Activated effector memory CD4-positive, alpha-beta T cell treated with anti-CD3 and anti-CD28 coated beads, Interleukin-2, amount 50 U/mL, for 16 hours (primary cell): ENCODE results near the gene ANAPC5.
"Not testable (repeated sequence)": the region's sequence is repeated elsewhere in the genome, so short reads cannot be mapped to it uniquely, and the experiment has no call there.

Experiments
- DNase-seq: peaks from one replicate; pipeline ENCODE4 v3.0.0-alpha.2; 2020

ANAPC5 gene, protein sequence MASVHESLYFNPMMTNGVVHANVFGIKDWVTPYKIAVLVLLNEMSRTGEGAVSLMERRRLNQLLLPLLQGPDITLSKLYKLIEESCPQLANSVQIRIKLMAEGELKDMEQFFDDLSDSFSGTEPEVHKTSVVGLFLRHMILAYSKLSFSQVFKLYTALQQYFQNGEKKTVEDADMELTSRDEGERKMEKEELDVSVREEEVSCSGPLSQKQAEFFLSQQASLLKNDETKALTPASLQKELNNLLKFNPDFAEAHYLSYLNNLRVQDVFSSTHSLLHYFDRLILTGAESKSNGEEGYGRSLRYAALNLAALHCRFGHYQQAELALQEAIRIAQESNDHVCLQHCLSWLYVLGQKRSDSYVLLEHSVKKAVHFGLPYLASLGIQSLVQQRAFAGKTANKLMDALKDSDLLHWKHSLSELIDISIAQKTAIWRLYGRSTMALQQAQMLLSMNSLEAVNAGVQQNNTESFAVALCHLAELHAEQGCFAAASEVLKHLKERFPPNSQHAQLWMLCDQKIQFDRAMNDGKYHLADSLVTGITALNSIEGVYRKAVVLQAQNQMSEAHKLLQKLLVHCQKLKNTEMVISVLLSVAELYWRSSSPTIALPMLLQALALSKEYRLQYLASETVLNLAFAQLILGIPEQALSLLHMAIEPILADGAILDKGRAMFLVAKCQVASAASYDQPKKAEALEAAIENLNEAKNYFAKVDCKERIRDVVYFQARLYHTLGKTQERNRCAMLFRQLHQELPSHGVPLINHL

DNA sequence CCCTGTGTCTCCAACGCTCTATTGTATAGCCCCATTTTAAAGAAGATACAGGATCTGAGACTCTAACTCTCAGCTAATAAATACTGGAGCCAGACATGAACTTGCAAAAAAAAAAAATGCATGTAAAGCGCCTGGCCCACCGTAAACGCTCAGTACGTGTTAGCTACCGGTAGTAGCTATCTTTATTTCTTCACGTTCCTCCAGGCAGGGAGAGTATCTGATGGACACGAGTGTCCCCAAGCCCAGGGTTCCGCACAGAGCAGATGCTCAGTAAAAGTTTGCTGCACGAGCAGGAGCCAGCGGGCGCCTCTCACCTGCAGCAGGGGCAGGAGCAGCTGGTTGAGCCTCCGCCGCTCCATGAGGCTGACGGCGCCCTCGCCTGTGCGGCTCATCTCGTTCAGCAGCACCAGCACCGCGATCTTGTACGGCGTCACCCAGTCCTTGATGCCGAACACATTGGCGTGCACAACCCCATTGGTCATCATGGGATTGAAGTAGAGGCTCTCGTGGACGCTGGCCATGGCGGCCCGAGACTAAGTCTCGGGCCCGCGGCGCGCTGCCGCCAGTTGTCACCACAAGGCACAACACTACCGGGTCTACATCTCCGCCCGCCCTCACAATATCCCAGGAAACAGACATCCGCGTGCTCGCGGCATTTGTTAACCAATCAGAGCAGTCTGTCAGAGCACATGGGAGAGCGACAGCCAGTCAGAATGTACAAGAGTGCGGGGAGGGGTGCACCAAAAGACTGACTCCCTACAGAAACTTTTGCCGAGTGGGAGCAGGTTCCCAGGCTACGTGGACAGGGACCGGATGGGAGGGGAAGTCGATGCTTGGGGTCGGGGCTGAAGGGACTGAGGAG, at the start of gene ANAPC5:
Gene ANAPC5, minus strand, starts transcription at position 592 of the 862 bp plus-strand sequence. Its CDS starts 71 bp downstream, at position 521.
- peak; percentile 96 for DNase-seq

DNA sequence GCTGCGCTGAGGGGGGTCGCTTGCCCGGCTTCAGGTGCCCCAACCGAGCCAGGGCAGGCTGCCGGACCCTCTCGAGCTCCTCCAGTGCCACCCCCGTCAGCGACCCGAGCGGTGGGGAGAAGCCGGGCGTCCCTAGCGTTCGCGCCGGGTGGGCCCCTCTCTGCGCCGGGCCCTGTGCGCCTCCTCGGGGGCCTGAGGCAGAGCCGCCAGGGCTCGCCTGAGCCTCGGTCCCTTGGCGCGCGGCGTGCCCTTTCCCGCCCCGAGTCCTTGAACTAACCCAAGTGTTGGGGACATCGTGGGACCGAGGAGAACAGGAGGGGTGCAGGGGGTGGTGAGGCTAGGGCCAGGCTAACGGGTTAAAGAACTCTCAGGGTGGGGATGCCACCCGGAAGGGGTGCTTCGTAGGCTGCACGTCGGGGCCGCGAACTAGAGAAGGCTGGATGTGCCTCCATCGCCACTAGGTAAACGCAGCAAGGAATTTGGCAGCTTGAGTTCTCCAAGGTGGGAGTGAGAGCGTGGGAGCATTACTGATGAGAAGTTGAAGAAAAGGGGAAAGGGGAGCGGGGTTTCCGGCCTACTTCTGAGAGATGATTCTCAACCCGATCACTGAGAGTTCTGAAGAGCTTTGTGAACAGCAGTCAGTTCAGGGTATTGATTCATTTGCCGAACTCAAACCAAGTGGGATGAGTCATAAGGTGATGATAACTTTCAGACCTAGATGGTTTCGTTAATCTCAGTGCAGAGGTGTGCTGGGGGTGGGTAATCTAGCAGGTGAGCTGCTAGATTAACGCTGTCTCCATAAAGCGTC, 48.3 kb upstream of the ANAPC5 start:
- DNase-seq = peak; percentile 85

DNA sequence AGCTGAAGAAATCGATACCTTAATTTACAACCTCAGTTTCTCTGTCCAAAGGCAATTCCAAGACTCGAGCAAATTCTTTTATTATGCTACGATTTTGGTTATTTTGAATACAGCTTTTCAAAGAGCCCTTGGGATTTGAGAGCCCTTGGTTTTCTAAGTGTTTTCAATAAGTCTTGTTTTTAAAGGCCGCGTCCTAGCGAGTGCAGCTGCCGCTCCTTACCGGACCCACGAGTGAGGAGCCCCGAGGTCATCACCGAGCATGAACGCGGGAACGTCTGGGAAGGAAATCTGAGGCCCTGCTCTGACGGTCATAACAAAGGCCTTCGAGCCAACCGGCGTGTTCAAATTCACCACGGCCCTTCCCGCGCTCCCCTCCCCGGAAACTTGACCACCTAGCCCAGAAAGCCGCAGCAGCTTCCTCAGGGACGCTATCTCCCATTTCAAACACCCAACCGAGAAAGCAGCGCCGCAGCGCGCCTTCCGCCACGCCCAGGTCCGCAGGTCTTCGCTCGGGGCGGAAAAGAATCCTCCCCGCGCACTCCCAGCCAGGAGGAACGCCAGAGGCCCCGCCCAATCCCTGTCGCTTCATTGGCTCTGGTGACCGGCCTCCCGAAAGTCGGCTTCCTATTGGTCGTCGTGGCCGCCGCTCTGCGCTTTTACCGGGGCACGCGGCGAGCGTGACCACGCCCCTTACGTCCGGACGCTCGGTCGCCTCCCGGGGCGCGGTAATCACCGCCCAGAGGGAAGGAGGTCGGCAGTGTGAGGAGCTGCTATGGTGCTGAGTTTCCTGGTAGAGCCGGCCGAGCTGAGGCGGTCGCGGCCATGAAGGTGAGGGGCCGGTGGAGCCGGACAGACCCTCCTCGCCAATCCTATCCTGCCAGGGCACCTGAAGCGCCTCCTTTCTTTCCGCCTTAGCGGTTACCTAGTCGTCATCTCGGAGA, 47.5 kb upstream of the ANAPC5 start, which contains the start of gene RNF34:
Gene RNF34, plus strand, starts transcription at position 728 of the 941 bp plus-strand sequence. Its CDS starts 95 bp downstream, at position 823.
- peak; percentile 99 for DNase-seq

DNA sequence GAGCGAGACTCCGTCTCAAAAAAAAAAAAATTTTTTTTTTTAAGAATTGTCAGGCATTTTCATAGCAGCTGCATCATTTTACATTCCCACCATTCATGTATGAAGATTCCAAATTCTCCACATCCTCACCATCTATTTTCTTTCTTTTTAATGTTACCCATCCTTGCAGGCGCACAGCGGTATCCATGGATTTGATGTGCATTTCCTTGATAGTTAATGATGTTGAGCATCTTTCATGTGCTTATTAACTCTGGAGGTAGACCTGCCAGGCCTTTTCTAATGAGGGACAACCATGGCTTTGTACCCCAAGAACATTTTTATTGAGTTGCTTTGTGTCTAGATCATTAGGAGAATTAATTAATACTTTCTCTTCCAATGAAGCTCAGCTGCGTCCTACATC, 46.1 kb upstream of the ANAPC5 start:
- DNase-seq = no peak

DNA sequence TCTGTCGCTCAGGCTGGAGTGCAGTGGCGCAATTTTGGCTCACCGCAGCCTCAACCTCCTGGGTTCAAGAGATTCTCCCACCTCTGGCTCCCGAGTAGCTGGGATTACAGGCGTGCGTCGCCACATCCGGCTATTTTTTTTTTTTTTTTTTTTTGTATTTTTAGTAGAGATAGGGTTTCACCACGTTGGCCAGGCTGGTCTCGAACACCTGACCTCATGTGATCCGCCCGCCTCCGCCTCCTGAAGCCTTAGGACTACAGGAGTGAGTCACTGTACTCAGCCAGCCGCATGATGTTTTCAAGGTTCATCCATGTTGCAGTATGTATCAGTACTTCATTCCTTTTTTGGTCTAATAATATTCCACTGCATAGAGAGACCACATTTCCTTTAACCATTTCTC, 45.3 kb upstream of the ANAPC5 start:
- DNase-seq = no peak

DNA sequence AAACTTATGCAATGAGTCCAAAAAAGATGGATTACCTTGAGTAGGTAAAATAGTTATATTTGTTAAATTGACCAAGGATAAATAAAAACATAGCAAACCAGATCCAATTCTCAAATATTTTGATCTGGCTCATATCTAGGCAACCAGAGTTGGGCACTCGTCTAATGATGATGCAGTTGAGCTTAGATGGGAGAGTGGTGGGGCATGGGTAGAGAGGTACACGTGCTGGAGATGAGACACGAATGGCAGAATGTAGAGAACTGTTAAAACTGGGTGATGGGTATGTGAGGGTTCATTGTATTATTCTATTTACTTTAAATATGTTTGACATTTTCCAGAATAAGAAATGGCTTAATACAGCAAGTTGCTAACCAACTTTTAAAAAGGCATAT, 40.1 kb upstream of the ANAPC5 start:
- DNase-seq = no peak

DNA sequence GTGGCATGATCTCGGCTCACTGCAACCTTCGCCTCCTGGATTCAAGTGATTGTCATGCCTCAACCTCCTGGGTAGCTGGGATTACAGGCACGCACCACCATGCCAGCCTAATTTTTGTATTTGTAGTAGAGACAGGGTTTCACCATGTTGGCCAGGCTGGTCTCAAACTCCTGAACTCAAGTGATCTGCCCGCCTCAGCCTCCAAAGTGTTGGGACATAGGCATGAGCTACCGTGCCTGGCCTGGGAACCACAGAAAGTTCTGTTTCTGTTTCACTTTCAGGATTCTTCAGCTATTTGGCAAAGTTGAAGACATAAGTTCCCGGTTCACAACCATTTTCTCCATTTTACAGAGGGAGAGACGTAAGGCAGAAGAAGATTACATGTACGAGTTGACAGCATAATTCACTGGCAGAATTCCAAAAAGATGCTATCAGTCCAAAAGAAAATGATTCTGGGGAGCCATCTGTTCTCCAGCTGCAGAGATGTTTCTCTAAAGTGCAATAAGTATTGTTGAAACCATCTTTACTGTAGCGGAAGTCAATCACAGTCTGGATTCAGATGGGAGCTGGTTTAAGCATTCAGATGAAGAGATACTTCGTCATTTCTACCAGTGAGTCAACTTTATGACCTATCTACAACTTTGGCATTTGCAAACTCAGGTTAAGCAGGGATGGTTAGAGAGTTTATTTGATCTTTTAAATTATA, 39.6 kb upstream of the ANAPC5 start:
- peak; percentile 70 for DNase-seq

DNA sequence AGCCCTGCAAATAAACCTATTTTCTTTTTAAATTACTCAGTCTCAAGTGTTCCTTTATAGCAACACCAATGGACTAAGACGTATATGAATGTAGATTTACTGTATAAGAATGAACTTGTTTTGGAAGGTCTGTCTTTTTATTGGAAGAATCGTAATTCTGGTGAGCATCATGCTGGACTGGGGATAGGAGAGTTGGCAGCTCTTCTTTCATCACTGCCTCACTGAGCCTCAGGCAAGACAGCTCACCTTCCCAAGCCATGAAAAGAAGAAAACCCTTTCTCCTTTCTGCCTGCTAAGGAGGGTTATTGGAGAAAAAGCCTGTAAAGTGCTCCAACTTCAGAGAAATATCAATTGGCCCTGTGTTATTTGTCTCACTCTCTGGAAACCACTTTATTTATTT, 38.6 kb upstream of the ANAPC5 start:
- no peak for DNase-seq

DNA sequence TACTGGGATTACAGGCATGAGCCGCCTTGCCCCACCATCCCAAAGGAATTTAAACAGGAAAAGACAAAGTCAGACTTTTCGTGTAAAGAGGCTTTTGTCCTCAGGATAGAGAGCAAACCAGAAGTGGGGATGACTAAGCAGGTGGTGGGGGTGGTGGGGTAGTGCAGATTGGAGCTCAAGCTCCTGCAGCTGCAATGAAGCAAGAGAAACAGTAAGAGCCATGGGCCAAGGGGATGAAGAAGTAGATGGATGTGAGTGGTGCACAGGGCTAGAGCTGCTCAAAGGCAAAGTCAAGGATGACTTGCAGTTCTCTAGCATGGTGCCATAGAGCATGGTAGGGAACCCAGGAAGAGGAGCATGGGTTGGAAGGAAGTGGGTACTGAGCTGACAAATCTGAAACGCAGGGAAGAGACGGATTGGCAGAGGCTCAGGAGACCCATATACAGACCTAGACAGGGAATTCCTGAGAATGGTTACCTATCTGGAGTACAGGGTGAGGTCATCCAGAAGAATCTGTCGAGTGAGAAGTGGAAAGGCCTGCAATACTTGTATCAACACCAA, 36.3 kb upstream of the ANAPC5 start:
- no peak for DNase-seq

DNA sequence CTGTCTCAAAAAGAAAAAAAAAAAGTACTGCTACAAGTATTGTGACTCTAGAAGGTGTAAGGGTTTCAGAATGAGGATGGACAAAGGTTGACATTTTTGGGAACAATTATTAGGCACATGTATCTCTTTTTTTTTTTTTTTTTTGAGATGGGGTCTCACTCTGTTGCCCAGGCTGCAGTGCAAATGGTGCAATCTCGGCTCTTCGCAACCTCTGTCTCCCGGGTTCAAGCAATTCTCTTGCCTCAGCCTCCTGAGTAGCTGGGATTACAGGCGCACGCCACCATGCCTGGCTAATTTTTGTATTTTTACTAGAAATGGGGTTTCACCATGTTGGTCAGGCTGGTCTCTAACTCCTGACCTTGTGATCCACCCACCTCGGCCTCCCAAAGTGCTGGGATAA, 32.7 kb upstream of the ANAPC5 start:
- DNase-seq = not testable (repeated sequence)

DNA sequence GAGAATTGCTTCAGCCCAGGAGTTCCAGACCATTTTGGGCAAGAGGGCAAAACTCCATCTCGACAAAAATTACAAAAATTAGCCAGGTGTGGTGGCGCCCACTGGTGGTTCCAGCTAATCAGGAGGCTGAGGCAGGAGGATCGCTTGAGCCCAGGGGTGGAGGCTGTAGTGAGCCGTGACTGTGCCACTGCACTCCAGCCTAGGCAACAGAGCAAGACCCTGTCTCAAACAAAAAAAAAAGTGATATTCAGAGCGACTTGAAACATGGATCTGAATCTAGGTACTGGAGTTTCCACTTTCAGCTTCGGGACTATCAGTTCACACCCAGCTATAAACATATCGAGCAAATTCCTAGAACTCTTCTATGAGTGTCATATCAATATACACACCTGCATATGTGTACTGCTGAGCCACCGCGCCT, 31.4 kb upstream of the ANAPC5 start:
- no peak for DNase-seq

DNA sequence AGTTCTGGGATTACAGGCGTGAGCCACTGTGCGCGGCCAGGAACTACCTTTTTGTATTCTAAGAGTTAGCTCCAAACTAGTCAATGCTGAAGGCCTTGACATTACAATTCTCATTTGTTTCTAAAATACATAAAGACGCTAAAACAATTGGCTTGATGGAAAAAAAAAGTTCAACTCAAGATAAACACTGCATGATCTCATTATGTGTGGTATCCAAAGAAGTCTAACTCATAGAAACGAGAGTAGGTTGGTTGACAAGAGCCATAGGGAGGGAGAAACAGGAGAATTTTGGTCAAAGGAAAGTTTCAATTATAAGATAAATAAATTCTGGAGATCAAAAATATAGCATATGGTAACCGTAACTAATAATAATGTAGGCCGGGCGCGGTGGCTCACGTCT, 27.7 kb upstream of the ANAPC5 start:
- no peak for DNase-seq

DNA sequence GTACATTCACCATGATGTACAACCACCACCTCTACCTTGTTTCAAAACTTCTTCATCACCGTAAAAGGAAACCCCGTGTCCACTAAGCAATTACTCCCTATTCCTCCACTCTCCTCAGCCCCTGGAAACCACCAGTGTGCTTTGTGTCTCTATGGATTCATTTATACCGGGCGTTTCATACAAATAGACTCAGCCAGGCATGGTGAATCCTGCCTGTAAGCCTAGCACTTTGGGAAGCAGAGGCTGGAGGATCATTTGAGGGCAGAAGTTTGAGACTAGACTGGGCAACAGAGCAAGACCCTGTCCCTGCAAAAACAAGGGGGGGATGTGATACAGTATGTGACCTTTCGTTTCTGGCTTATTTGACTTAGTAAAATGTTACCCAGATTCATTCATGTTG, 26.5 kb upstream of the ANAPC5 start:
- no peak for DNase-seq

DNA sequence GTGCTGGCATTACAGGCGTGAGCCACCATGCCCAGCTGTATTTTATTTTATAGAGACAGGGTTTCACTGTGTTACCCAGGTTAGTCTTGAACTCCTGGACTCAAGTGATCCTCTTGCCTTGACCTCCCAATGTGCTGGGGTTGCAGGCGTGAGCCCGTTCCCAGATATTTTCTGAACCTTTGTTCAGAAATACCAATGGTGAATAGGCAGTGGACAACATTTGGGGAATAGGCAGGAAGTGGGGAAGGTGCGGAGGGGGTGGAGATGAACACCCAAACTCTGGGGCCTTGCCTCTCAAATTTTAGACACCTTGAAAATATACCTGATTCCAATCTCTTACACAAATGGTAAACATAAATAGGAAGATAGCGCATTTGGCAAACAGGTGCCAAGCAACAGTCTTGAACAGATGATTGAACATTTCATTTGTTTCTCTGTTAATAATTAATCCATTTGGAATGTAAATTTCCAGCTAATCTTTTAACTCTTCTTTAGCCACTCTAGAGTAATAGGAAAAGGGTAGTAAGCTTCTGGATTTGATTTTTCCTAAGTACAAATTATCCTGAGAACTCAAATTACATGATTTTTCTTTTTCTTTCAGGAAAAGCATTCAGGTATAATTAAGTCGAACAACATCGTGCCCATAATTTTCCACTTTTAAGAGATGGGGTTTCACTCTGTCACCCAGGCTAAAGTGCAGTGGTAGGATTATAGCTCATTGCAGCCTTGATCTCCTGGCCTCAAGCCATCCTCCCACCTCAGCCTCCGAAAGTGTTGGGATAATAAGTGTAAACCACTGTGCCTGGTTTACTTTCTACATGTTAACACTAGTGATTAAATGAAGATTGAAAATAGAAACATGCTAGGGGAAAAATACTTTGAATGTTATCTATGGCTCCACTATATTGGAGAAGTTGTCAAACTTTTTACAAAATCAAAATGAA, 24.8 kb upstream of the ANAPC5 start:
- no peak for DNase-seq

DNA sequence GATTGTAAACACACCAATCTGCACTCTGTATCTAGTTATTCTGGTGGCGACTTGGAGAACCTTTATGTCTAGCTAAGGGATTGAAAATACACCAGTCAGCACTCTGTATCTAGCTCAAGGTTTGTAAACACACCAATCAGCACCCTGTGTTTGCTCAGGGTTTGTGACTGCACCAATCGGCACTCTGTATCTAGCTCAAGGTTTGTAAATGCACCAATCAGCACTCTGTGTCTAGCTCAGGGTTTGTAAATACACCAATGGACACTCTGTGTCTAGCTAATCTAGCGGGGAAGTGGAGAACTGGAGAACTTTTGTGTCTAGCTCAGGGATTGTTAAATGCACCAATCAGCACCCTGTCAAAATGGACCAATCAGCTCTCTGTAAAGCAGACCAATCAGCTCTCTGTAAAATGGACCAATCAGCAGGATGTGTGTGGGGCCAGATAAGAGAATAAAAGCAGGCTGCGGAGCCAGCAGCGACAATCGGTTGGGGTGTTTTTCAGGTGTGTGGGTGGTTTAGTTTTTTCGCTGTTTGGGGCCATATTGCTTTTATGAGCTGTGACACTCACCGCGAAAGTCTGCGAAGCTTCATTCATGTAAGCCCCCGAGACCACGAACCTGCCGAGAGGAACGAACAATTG, 22.9 kb upstream of the ANAPC5 start:
- DNase-seq = not testable (repeated sequence)

DNA sequence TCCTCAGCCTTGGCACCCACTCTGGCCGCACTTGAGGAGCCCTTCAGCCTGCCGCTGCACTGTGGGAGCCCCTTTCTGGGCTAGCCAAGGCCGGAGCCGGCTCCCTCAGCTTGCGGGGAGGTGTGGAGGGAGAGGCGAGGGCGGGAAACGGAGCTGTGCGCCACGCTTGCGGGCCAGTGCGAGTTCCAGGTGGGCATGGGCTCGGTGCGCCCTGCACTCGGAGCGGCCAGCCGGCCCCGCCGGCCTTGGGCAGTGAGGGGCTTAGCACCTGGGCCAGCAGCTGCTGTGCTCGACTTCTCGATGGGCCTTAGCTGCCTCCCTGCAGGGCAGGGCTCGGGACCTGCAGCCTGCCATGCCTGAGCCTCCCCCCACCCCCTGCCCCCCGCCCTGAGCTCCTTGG, 22.1 kb upstream of the ANAPC5 start:
- not testable (repeated sequence) for DNase-seq

DNA sequence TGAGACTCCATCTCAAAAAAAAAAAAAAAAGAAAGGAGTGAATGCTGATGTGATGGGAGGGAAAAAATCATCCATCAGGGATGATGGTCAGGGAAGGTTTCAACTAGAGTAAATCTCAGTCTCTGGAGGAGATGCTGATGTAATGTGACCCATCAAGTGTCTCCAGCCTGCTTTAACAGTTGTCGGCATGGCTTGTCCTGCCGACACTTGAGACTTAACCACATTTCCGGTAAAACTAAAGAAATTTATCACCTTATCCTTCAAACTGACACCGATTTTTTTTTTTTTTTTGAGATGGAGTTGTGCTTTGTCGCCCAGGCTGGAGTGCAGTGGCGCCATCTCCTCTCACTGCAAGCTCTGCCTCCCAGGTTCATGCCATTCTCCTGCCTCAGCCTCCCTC, 21.5 kb upstream of the ANAPC5 start:
- DNase-seq = no peak

DNA sequence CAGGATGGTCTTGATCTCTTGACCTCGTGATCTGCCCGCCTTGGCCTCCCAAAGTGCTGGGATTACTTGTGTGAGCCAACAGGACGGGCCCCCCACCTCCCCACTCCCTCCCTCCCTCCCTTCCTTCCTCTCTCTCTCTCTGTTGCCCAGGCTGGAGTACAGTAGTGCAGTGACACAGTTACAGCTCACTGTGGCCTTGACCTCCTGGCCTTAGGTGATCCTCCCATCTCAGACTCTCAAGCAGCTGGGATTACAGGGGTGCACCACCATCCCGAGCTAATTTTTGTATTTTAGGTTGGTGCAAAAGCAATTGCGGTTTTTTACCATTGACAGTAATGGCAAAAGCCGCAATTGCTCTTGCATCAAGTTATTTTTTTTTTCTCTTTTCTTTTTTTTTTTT, 19.2 kb upstream of the ANAPC5 start:
- no peak for DNase-seq
